GM23338 (cell line): Measurements from ENCODE around the gene ALG14. TPM values are rescaled to one million over a fixed set of nuclear protein-coding genes. Genes with fewer than 3 reads are reported as not detected.

Experiments
- ATAC-seq: fragments of 200-7000 bp; cut with Tn5 transposase; 3 replicates; pipeline ENCODE4 v1.9.1; 2020
- DNase-seq: peaks from one replicate; pipeline ENCODE4 v3.0.0-alpha.2; 2015; ENCODE audit warnings: low spot score
- H2AFZ ChIP-seq: fragments of 200-600 bp; sonication (generic); 2 replicates; pipeline ENCODE4 v1.8.0; 2016; ENCODE audit warnings: antibody characterized with exemption, mild to moderate bottlenecking, moderate library complexity
- H3F3A ChIP-seq: fragments of 200-600 bp; sonication (generic); replicated peaks from 2 replicates; pipeline ENCODE4 v1.8.0; 2017; ENCODE audit warnings: antibody characterized with exemption, mixed run types, low read depth
- H3K27ac ChIP-seq: fragments of 200-600 bp; sonication (generic); 2 replicates; pipeline ENCODE4 v1.6.1; 2016; ENCODE audit warnings: low read depth
- H3K27me3 ChIP-seq: fragments of 200-600 bp; sonication (generic); 2 replicates; pipeline ENCODE4 v1.8.0; 2016; ENCODE audit warnings: mild to moderate bottlenecking, mixed run types, moderate library complexity; ENCODE audit not compliant: insufficient read depth
- H3K36me3 ChIP-seq: fragments of 200-600 bp; sonication (generic); 2 replicates; pipeline ENCODE4 v1.8.0; 2016; ENCODE audit warnings: mild to moderate bottlenecking; ENCODE audit not compliant: insufficient read depth
- H3K4me1 ChIP-seq: fragments of 200-600 bp; sonication (generic); 2 replicates; pipeline ENCODE4 v1.8.0; 2016; ENCODE audit warnings: mild to moderate bottlenecking, moderate library complexity; ENCODE audit not compliant: insufficient read depth
- H3K4me2 ChIP-seq: fragments of 200-600 bp; sonication (generic); 2 replicates; pipeline ENCODE4 v1.7.1; 2017; ENCODE audit warnings: mixed run types
- H3K4me3 ChIP-seq: fragments of 200-600 bp; sonication (generic); 2 replicates; pipeline ENCODE4 v1.6.1; 2016; ENCODE audit warnings: mixed run types
- H3K79me2 ChIP-seq: fragments of 200-600 bp; sonication (generic); replicated peaks from 2 replicates; pipeline ENCODE4 v1.8.0; 2017; ENCODE audit warnings: mild to moderate bottlenecking; ENCODE audit not compliant: insufficient read depth
- H3K9me2 ChIP-seq: fragments of 200-600 bp; sonication (generic); 2 replicates; pipeline ENCODE4 v1.8.0; 2017; ENCODE audit not compliant: insufficient read depth
- H4K20me1 ChIP-seq: fragments of 200-600 bp; sonication (generic); replicated peaks from 2 replicates; pipeline ENCODE4 v1.8.0; 2017; ENCODE audit warnings: mild to moderate bottlenecking; ENCODE audit not compliant: insufficient read depth
- H3K27ac Mint-ChIP-seq: 2 replicates; pipeline ENCODE4 v1.8.0; 2020; ENCODE audit warnings: inconsistent platforms, mild to moderate bottlenecking, moderate library complexity, mixed read lengths
- H3K27me3 Mint-ChIP-seq: 3 replicates; pipeline ENCODE4 v1.8.0; 2022; ENCODE audit warnings: low read depth, mild to moderate bottlenecking, moderate library complexity, mixed read lengths, inconsistent platforms; ENCODE audit not compliant: insufficient read depth, poor library complexity
- H3K36me3 Mint-ChIP-seq: 3 replicates; pipeline ENCODE4 v1.8.0; 2021; ENCODE audit warnings: low read depth, mild to moderate bottlenecking, inconsistent platforms, moderate library complexity, mixed read lengths
- H3K4me1 Mint-ChIP-seq: 3 replicates; pipeline ENCODE4 v1.8.0; 2020; ENCODE audit warnings: mild to moderate bottlenecking, inconsistent platforms, mixed read lengths
- H3K4me3 Mint-ChIP-seq: 3 replicates; pipeline ENCODE4 v1.8.0; 2021; ENCODE audit warnings: moderate library complexity, mild to moderate bottlenecking, inconsistent platforms, mixed read lengths
- H3K9me3 Mint-ChIP-seq: 3 replicates; pipeline ENCODE4 v1.8.0; 2020; ENCODE audit warnings: moderate library complexity, mild to moderate bottlenecking, inconsistent platforms, mixed read lengths
- CREB1 ChIP-seq: fragments of 250-450 bp; sonication (Bioruptor Pico); IDR thresholded peaks from 2 replicates; pipeline ENCODE4 v1.5.0; 2020; ENCODE audit warnings: low read depth, mild to moderate bottlenecking, moderate library complexity
- CTCF ChIP-seq, 2 experiments: fragments of 200-600 bp in 1 of 2; sonication (generic) in 1 of 2; conservative IDR thresholded peaks; 2 replicates each; pipeline versions ENCODE4 v1.5.1 to v1.6.1; 2016 to 2017; ENCODE audit warnings: antibody characterized with exemption in 2 of 2, low read depth in 2 of 2, mild to moderate bottlenecking in 2 of 2, moderate library complexity in 1 of 2
- EZH2 ChIP-seq: fragments of 200-600 bp; sonication (generic); IDR thresholded peaks from one replicate; pipeline ENCODE4 v1.8.0; 2017; ENCODE audit warnings: antibody characterized with exemption, mild to moderate bottlenecking, low read depth; ENCODE audit not compliant: unreplicated experiment
- EZH2phosphoT487 ChIP-seq: fragments of 200-600 bp; sonication (generic); IDR thresholded peaks from one replicate; pipeline ENCODE4 v1.8.1; 2018; ENCODE audit warnings: antibody characterized with exemption; ENCODE audit not compliant: unreplicated experiment
- JUNB ChIP-seq: IDR thresholded peaks from one replicate; pipeline ENCODE4 v1.6.1; 2016; ENCODE audit warnings: antibody characterized with exemption; ENCODE audit not compliant: unreplicated experiment
- NANOG ChIP-seq: IDR thresholded peaks from 2 replicates; pipeline ENCODE4 v1.6.1; 2016; ENCODE audit warnings: antibody characterized with exemption, borderline replicate concordance
- POLR2AphosphoS5 ChIP-seq: IDR thresholded peaks from 2 replicates; pipeline ENCODE4 v1.6.1; 2016; ENCODE audit warnings: antibody characterized with exemption, low read depth
- STAT1 ChIP-seq: IDR thresholded peaks from one replicate; pipeline ENCODE4 v1.6.1; 2016; ENCODE audit warnings: antibody characterized with exemption; ENCODE audit not compliant: unreplicated experiment
- ZNF114 ChIP-seq: fragments of 250-450 bp; sonication (Bioruptor Pico); IDR thresholded peaks from 2 replicates; pipeline ENCODE4 v1.5.0; 2020; ENCODE audit warnings: mild to moderate bottlenecking, moderate library complexity
- ZNF331 ChIP-seq: fragments of 250-450 bp; sonication (Bioruptor Pico); IDR thresholded peaks from 2 replicates; pipeline ENCODE4 v1.5.0; 2020; ENCODE audit warnings: low read depth, mild to moderate bottlenecking, moderate library complexity
- ZNF462 ChIP-seq: fragments of 250-450 bp; sonication (Bioruptor Pico); IDR thresholded peaks from 2 replicates; pipeline ENCODE4 v1.5.0; 2020; ENCODE audit warnings: mild to moderate bottlenecking, moderate library complexity
- polyA plus RNA-seq: library from polyadenylated mRNA; unstranded; fragments of >200 nt; fragmentation: Nextera tagmentation; extraction: Ambion mirVana; gene quantifications from 2 replicates; pipeline ENCODE4 v1.2.1, GENCODE V29; 2016
- total RNA-seq: library from RNA; depleted of rRNA; stranded (reverse); fragments of >200 nt; shearing (Covaris generic); gene quantifications from 2 replicates; pipeline ENCODE4 v1.2.3, GENCODE V29; 2014
- TF ChIP-seq, protein P1 (sequence below): IDR thresholded peaks from one replicate; pipeline ENCODE4 v1.6.1; 2018; ENCODE audit warnings: antibody characterized with exemption; ENCODE audit not compliant: unreplicated experiment
- TF ChIP-seq, protein P2 (sequence below): IDR thresholded peaks from 2 replicates; pipeline ENCODE4 v1.6.1; 2016; ENCODE audit warnings: antibody characterized with exemption

Gene ALG14
- total and polyA plus RNA-seq, 2 experiments from 2014 or later: 0.42 to 2.8 TPM

DNA sequence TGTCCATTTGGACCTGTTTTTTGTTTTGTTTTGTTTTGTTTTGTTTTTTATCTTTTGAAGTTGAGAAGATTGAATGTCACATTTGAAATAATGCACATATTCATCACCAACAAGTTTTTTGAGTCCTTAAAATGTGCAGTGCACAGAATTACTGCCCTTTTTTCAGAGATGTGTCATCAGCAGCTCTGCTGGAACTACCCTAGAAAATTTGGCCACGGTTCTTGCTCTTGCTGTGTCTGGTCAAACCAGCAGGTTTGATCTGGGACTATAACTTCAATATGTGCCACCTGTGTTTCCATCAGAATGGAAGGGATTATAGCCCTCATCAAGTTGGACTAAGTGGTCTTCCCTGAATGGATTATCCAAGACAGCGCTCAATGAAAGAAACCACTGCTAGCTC lies 121.7 kb downstream of the ALG14 start:
- Histone ChIP-seq H3K4me2 (no peak overlapping the region), H2AFZ (no peak overlapping the region), H3K4me1 (peaks cover 12% of the 10 kb centered on the region), H3K4me3 (no peak overlapping the region), H3K9me2 (no peaks in the 10 kb centered on the region), H3K36me3 (no peaks in the 10 kb centered on the region), H3F3A (no peaks in the 10 kb centered on the region), H3K79me2 (no peaks in the 10 kb centered on the region), H3K27ac (no peak overlapping the region), H3K27me3 (no peaks in the 10 kb centered on the region), H4K20me1 (no peaks in the 10 kb centered on the region)
- Mint-ChIP-seq H3K9me3 (no peaks in the 10 kb centered on the region), H3K4me3 (no peak overlapping the region), H3K36me3 (no peaks in the 10 kb centered on the region; the same call in 2 of the 3 replicates), H3K27ac (no peak overlapping the region), H3K4me1 (peaks cover 12% of the 10 kb centered on the region), H3K27me3 (peaks cover 6% of the 10 kb centered on the region)
- DNase-seq: no peak
- no peak for TF ChIP-seq CREB1 (CRISPR knock-in tag)
- TF ChIP-seq STAT1: no peak
- TF ChIP-seq CTCF (conservative IDR thresholded peaks at IDR 0.05; ENCODE audit: low read depth in 2 of 2): no peak
- no peak for TF ChIP-seq ZNF114 (CRISPR knock-in tag)
- no peak for TF ChIP-seq EZH2phosphoT487
- TF ChIP-seq, protein P1, sequence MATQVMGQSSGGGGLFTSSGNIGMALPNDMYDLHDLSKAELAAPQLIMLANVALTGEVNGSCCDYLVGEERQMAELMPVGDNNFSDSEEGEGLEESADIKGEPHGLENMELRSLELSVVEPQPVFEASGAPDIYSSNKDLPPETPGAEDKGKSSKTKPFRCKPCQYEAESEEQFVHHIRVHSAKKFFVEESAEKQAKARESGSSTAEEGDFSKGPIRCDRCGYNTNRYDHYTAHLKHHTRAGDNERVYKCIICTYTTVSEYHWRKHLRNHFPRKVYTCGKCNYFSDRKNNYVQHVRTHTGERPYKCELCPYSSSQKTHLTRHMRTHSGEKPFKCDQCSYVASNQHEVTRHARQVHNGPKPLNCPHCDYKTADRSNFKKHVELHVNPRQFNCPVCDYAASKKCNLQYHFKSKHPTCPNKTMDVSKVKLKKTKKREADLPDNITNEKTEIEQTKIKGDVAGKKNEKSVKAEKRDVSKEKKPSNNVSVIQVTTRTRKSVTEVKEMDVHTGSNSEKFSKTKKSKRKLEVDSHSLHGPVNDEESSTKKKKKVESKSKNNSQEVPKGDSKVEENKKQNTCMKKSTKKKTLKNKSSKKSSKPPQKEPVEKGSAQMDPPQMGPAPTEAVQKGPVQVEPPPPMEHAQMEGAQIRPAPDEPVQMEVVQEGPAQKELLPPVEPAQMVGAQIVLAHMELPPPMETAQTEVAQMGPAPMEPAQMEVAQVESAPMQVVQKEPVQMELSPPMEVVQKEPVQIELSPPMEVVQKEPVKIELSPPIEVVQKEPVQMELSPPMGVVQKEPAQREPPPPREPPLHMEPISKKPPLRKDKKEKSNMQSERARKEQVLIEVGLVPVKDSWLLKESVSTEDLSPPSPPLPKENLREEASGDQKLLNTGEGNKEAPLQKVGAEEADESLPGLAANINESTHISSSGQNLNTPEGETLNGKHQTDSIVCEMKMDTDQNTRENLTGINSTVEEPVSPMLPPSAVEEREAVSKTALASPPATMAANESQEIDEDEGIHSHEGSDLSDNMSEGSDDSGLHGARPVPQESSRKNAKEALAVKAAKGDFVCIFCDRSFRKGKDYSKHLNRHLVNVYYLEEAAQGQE: no peak
- no peak for TF ChIP-seq NANOG
- TF ChIP-seq EZH2: no peak
- TF ChIP-seq, protein P2, sequence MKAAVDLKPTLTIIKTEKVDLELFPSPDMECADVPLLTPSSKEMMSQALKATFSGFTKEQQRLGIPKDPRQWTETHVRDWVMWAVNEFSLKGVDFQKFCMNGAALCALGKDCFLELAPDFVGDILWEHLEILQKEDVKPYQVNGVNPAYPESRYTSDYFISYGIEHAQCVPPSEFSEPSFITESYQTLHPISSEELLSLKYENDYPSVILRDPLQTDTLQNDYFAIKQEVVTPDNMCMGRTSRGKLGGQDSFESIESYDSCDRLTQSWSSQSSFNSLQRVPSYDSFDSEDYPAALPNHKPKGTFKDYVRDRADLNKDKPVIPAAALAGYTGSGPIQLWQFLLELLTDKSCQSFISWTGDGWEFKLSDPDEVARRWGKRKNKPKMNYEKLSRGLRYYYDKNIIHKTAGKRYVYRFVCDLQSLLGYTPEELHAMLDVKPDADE: no peak
- TF ChIP-seq POLR2AphosphoS5: no peak
- TF ChIP-seq JUNB: no peak
- no peak for TF ChIP-seq ZNF462 (CRISPR knock-in tag)
- TF ChIP-seq ZNF331 (CRISPR knock-in tag): no peak
- no peak for ATAC-seq
